ENCODE measurements around the gene PRSS48.

- TF ChIP-seq POLR2A (IDR thresholded peaks at IDR 0.05; ENCODE audit: low read depth, low read length), result no peak
- no peak for TF ChIP-seq RAD51 (IDR thresholded peaks at IDR 0.05)
- TF ChIP-seq CTCF (IDR thresholded peaks at IDR 0.05 in 2 of 3, conservative IDR thresholded peaks at IDR 0.05 in 1 of 3; ENCODE audit: control insufficient read depth in 2 of 3, extremely low read depth in 1 of 3, insufficient read depth in 1 of 3, low read depth in 3 of 3, low read length in 3 of 3), result no peak
- TF ChIP-seq ZNF274 (IDR thresholded peaks at IDR 0.05; ENCODE audit: insufficient read depth, insufficient read length), result no peak
- TF ChIP-seq SKIL (IDR thresholded peaks at IDR 0.05; ENCODE audit: low read depth, poor library complexity, severe bottlenecking), result no peak
- no peak for TF ChIP-seq YY1 (IDR thresholded peaks at IDR 0.05; ENCODE audit: low read depth, low read length)
- TF ChIP-seq RAD21 (IDR thresholded peaks at IDR 0.05; ENCODE audit: insufficient read depth, low read depth, low read length), result no peak
Observed at GRCh38 chr4:151260526-151260925, 16.4 kb upstream of the PRSS48 start.

Data from GM12878 (cell line).